ENCODE data around the gene SLC38A9. TPM values are rescaled to one million over a fixed set of nuclear protein-coding genes. Genes with fewer than 3 reads are reported as not detected.

SLC38A9 gene
- total RNA-seq, 1 donor from 2014 or later: 52.9 TPM

GRCh38 chr5:55657443-55657842 lies 54.7 kb downstream of the SLC38A9 start:
- no peak for DNase-seq (ENCODE audit: extremely low read depth, low read depth, low spot score)

DNA sequence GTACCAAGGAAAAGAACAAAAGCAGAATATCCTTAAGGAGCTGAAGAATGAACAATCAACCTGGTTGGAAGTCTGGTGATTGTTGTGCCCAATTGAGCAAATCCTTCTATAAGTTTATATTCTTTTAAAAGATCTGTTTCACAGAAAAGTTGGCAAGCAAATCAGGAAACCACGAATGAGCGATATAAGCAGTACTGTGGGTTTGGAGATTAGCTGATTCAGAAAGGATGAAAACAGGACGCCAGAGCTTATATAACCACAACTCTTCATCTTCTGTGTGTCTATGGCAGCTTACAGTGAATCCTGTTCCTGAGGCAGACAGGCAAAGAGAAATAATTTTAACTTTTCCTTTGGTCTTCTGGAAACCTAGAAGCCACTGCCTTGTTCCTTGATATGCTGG lies 61.7 kb downstream of the SLC38A9 start:
- no peak for DNase-seq (ENCODE audit: extremely low read depth, low read depth, low spot score)

- DNase-seq (ENCODE audit: extremely low read depth, low read depth, low spot score): no peak
These were observed 62.2 kb downstream of the SLC38A9 start for GRCh38 chr5:55649963-55650362.

DNA sequence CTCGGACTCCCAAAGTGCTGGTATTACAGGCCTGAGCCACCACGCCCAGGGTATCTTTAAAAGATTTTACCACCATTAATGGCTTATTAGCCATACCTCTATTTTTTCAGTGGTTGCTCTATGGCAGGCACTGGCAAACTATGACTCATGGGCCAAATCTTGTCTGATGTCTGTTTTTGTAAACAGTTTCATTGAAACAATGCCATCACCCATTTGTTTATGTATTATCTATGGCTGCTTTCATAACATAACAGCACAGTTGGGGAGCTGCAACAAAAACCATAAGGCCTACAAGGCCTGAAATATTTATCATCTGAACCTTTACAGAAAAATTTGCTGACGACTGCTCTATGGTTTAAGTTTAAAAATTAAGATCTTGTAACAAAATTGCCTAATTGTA lies 66.8 kb downstream of the SLC38A9 start:
- DNase-seq (ENCODE audit: extremely low read depth, low read depth, low spot score): no peak

DNA sequence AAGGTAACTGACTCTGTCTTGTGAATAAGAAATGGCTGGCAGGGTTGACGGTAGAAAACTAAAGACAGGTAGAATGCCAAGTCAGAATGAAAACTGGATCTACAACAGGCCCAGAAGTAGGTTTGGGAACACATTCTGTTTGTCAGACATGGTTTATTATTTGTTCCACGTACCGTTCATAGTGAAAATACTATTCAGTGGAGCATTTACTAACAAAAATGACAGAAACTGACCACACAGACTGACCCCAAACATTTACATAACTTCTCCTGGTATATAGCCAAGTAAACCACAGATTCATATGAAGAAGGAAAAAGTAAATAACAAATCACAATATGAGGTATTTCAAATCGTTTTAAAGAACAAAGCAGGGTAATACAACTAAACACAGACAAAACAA lies 73.7 kb downstream of the SLC38A9 start:
- no peak for DNase-seq (ENCODE audit: extremely low read depth, low read depth, low spot score)

GRCh38 chr5:55638051-55638450 lies 74.1 kb downstream of the SLC38A9 start:
- no peak for DNase-seq (ENCODE audit: extremely low read depth, low read depth, low spot score)

DNA sequence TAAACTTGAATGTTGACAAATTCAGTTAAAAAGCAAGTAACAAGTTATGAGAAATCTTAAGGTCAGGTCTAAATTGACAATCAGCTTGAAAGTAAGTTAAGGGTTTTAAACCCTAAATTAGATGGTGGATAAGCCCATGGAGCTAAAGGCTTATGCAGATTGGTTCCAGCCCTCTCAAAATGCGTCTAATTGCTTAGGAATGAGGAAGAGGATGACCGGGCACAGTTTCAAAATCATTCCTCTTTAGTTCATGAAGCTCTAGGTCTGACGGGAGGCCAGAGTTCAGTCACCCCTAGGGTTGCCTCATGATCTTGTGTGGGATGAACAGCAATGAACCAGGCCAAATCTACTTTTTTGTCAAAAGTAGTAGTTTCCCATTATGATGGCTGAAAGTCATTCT lies 75.4 kb downstream of the SLC38A9 start:
- no peak for DNase-seq (ENCODE audit: extremely low read depth, low read depth, low spot score)

DNA sequence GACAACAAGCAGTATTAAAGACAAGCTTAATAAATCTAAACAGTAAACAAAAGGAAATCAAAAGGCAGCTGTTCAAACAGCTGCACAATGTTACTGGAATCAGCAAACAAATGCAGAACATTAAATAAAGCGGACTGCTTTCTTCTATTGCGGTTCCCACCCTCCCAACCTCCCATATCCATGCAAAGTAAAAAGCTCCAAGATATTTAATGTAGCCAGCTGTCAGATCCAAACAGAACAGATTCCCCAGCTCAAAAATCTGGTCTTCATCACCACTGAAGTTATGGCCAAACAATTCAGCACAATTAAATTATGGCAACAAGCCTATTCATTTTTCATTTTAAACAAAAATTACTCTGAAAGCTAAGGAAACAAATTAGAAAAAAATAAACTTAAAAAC lies 75.9 kb downstream of the SLC38A9 start:
- DNase-seq (ENCODE audit: extremely low read depth, low read depth, low spot score): no peak

DNA sequence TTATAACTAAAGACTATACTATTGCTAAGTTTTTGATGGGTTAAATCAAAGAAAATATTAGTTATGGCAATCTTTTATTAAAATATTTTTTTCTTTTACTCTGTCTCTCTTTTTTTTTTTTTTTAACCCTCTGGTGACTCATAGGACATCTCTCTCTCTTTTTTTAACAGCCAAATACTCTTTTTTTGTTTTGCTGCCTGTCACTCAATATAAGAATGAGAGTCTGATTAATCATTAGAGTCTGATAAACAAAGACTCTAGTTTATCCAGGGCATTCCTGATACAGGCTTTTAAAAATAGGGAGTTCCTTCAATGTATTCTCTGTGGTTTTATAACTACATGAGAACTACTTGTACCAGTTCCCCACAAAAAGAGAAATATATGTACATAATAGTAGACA lies 77.3 kb downstream of the SLC38A9 start:
- DNase-seq (ENCODE audit: extremely low read depth, low read depth, low spot score): no peak

DNA sequence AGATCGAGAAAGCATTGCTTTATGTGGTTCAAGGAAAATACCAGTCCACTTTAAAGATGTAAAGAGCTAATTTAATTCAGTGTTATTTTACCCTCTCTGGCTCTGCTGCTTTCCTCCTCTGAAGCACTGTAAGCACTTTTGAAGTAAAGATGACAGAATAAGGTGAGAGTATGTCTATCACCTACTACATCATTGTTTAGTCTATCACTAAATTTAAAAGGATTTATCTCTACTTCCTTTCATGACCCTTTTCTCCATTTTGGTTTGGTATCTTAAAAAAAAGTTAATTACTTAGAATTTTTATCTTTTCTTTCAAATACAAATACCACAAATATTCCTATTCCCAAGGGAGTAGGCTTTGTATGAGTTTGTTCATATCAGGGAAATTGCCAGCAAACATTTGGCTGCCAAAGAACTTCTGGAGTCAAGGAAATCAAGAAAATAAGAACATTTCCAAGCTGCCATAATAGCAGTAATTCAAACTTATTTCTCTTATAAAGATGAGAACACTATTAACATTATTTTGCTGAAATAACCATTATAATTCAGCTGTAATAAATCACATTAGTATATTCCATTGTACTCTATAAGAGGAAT lies 77.8 kb downstream of the SLC38A9 start:
- DNase-seq (ENCODE audit: extremely low read depth, low read depth, low spot score): no peak

DNA sequence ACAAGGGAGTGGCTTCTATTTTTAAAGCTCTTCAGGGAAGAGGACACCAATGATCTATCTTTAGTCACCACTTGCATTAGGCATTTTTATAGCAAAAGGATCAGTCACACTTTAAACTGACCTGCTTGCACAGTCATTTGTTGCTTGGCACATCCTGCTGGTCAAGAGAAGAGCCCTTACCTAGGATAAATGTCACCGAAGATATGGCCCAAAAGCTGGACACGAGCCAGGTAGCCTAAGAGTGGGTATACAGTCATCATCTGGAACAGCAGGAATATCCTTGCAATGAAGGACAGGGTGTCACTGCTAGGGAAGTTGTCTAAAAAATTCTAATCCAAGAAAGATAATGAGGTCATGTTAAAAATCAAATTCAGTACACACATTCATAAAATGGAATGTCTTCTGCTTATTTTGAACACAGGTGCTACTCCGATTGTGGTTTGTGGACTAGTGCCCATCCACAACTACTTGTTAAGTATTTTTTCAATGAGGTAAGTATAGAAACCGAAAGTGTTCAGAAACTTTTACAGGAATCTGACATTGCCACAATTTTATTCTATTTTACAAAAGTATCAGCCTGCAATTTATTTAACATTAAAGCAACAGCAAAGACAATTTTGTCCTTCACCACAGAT lies 78.4 kb downstream of the SLC38A9 start:
- DNase-seq (ENCODE audit: extremely low read depth, low read depth, low spot score): no peak

DNA sequence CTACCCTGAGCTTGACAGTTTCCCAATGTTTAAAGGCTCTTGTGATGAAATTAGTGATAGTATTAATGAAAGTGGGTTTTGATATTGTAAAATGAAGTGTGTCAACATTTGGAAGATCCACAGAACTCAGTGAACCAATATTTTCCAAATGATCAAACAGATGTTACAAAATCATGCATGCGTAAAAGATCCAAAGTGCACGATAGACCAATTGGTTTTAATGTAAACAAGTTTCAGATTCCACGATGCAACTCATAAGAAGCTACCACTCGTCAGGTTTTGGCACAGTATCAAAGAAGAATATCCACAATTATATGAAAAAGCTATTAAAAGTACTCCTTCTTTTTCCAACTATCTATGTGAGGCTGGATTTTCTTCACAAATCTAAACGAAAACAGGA lies 82.3 kb downstream of the SLC38A9 start:
- no peak for DNase-seq (ENCODE audit: extremely low read depth, low read depth, low spot score)

DNA sequence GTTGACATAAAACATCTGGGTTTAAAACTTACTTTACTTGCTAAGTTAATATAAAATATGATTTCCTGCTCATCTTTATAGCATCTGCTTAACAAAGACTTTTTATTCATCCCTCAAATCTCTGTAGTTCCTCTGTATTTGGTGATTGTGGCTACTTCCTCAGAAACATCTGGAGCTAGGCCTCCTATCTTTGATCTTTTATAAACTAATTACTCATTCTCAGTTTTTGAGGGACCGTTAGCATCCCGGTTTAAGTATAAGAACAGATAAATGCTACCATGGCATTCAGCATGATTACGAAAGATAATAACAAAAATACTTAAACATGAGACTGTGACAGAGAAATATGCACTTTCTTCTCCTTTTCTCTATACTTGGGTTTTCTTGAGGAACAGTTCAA lies 85.3 kb downstream of the SLC38A9 start:
- DNase-seq (ENCODE audit: extremely low read depth, low read depth, low spot score): no peak

DNA sequence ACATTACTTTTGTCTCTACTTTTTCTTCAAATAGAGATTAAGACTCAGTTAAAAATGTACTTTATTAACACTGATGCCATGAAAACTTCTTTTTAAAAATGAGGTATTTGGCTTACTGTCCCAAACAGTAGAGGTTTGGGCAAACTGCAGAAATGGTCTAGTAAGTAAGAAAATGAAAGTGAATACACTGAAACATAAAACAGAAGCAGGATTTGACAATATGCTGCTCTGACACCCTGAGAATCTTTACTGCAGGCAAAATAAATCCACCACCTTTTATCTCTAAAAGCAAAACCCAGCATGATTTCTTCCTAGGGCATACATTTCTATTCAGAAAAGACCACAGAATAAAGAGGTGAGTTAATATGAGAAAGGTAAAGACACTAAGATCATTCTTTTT lies 86.2 kb downstream of the SLC38A9 start:
- DNase-seq (ENCODE audit: extremely low read depth, low read depth, low spot score): no peak

DNA sequence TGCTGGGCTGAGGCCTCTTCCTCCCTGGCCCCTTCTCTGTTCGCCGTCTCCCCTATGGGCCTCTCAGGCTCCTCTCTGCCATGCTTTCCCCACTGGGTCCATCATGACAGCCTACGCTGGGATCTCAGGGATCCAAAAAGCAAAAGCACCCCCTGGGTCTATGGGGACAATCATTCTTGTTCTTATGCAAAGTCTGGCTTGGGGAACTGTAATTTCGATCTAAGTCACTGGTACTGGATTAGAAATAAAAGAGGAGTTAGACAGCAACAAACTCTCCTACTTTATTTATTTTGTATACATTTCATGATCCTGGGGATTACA lies 86.6 kb downstream of the SLC38A9 start:
- no peak for DNase-seq (ENCODE audit: extremely low read depth, low read depth, low spot score)

DNA sequence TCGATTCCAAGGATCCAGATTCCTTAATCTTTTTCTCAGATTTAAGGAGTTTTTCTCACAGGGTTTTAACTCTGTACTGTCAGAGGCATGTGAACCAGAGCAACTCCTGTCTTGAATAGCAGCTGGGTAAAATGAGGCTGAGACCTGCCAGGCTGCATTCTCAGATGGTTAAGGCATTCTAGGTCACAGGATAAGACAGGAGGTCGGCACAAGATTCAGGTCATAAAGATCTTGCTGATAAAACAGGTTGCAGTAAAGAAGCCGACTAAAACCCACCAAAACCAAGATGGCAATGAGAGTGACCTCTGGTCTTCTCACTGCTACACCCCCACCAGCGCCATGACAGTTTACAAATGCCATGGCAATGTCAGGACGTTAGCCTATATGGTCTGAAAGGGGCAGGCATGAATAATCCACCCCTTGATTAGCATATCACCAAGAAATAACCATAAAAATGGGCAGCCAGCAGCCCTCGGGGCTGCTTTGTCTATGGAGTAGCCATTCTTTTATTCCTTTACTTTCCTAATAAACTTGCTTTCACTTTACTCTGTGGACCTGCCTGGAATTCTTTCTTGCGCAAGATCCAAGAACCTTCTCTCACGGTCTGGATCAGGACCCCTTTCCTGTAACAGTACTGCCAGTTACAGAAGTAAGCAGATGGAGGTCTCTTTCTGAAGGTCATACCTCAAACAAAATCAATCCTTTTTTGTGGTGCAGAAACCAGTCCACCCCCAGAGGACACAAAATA lies 87.1 kb downstream of the SLC38A9 start:
- DNase-seq (ENCODE audit: extremely low read depth, low read depth, low spot score): no peak

GRCh38 chr5:55623789-55624188 lies 88.3 kb downstream of the SLC38A9 start:
- DNase-seq (ENCODE audit: extremely low read depth, low read depth, low spot score): no peak

- DNase-seq (ENCODE audit: extremely low read depth, low read depth, low spot score): no peak
These were observed 89.7 kb downstream of the SLC38A9 start for GRCh38 chr5:55622460-55622859.

DNA sequence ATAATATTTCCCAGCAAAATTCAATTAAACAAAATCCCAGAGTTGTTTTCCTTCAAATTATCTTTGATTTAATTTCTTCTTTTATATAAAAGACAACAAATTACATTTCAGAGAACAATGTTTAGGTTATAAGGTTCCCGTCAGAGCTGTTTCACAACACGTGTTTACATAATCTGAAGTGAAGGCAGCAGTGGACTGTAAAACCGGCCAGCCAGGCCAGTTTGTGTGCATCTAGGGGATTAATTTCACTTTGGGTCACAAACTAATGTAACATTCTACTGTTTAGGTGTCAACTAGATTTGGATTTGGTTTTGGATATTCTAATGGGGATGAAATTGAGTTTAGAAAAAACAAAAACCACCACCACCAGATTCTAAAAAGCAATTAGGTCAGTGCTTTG lies 90.9 kb downstream of the SLC38A9 start:
- DNase-seq (ENCODE audit: extremely low read depth, low read depth, low spot score): no peak

GRCh38 chr5:55620766-55621160 lies 91.4 kb downstream of the SLC38A9 start:
- no peak for DNase-seq (ENCODE audit: extremely low read depth, low read depth, low spot score)

DNA sequence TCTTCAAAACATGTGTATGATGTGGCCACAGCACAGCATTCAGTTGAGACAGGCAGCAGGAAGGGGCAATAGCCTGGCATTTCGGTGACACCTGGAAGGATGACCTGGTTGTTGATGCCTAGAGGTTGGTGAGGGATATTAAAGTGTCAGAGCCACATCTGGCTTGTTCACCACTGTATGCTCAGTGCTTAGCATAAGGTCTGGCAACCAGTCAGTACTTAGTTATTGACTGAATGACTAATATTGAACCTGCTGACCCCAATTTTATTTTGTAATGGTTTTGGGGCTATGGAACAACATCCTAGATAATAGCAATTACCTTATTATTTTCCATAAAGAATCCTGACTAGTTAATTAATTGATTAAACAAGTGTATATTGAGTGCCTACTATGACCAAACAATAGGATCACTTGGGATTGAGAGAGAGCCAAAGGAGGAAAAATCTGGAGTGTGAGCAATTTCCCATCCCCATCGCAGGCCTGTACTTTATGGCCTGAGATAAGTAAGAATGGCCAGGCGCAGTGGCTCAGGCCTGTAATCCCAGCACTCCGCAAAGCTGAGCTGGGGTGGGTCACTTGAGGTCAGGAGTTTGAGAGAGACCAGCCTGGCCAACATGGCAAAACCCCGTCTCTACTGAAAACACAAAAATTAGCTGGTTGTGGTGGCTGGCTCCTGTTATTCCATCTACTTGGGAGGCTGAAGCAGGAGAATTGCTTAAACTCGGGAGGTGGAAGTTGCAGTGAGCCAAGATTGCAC lies 91.9 kb downstream of the SLC38A9 start:
- no peak for DNase-seq (ENCODE audit: extremely low read depth, low read depth, low spot score)

DNA sequence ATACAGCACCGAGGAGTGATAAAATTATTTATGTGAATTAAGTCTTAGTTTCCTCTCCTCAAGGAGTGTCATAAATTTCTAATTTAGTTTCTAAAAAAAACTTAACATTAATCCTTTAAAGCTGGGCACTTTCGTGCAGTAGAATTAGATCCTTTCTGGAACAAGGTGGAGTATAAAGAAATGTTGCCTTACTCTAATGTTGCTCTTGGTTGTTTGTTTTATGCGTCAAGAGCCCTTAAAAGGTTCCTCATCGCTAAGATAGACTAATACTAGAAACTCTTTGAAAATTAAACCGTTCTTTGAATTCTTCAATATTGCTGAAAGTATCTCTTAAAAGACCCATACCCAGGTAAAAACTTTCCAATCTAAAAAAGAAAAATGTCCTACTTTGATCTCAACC lies 93.8 kb downstream of the SLC38A9 start:
- no peak for DNase-seq (ENCODE audit: extremely low read depth, low read depth, low spot score)

Measured in glomerular endothelial cell (primary cell).